HG03175 (cell line): ENCODE data around the gene TTLL11.

Source experiments
- ATAC-seq: cut with Tn5 transposase; IDR thresholded peaks from one replicate; pipeline ENCODE4 v1.9.1; 2021; ENCODE audit warnings: mild to moderate bottlenecking, moderate library complexity; ENCODE audit not compliant: unreplicated experiment

TTLL11 gene

DNA sequence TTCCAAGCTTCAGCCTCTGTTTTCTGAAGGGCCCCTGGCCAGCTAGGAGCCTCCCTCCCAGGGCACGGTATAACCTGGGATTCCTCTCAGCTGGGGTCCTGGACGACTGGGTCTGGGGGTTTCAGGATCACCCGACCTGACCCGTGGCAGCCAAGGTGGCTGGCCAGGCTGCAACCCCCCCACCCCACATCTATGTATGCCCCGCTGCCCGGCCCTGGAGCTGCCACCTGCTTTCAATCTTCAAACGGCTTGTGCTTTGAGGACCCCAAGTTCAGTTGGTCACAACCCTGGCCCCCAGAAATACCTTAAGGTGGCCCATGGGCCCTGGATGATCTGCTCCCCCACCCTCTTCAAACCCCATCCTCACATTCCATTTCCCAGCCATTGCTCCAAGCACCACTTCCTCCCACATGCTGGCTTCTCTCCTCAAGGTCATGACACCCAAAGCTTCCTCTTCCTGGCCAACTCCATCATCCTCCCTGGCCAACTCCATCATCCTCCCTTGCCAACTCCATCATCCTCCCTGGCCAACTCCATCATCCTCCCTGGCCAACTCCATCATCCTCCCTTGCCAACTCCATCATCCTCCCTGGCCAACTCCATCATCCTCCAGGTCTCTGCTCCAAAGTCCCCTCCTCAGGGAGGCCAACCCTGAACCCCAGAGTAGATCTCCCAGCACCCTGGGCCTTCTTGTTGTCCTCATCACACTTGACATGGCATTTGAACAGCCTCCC, 17.2 kb upstream of the TTLL11 start:
- ATAC-seq: no peak

DNA sequence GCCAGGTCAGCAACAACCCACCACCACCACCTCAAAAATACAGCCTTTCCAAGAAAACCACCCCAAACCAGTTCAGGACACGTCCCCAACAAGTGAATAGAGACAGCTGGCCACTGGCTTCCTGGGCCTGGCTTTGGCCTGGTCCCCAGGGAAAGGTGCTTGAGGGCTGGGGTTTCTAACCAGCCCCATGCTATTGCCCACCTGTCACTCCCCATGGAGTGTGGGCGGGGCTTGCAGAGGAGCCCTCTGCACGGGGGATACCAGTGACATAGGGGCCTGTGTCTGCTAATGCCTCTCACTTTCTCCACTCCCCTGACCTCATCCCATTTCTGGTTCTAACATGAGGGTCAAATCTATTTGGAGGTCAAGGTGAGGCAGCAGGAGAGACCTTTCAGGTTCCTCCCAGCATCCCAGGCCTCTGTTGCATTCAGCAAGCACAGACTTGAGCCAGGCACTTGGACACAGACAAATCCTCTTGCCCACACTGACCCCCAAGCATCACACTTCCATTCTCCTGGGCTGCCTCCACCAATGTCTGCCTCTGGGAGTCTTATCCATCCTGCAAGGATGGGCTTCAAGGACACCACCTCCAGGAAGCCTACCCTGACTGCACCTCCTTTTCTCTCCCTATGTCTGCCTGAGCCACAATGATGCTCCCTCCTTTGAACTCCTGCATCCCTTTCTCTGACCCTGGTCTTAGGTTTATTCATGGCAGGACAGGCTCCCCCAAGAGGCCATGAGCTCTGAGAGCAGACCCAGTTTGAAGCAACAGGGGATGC, 16.1 kb upstream of the TTLL11 start:
- ATAC-seq: no peak

DNA sequence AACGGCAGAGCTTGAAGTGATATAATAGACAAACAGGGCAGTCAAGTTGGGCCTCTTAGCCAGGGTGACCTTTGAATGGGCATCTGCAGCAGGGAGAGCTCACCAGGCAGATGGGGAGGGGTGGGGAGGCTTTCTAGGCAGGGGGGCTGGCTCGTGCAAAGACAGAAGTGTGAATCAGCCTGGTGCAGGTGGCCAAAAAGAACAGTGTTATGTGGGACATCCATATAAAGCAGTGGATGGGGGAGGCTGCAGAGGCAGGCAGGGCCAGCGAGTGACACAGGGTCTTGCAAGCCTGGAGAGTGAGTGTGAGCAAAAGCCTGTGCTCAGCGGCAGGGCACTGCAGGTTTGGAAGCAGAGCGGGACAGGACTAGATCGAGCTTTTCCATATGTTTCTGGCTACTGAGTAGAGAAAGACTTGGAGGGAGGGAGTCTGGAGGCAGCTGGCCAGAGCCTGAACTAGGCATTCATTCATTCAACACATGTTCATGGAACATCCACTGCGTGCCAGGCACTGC, 14.2 kb upstream of the TTLL11 start:
- ATAC-seq: no peak

DNA sequence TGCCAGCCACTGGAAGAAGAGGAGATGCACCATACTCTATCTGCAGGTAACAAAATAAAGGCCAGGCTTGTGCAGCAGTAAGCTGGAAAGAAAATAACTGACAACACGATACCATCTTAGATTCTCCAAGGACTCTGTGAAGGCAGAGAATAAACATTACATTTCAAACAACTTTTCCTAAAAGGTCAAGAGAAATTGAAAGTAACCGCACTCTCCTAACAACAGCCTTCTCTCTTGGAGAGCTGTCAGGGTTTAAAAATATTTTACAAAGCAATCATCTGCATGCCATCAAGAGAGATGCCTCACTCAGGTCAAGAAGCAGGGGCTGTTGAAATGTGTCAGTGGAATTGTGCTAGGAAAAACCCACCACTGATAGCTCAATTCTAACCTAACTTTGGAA, 13.5 kb upstream of the TTLL11 start:
- ATAC-seq: no peak

DNA sequence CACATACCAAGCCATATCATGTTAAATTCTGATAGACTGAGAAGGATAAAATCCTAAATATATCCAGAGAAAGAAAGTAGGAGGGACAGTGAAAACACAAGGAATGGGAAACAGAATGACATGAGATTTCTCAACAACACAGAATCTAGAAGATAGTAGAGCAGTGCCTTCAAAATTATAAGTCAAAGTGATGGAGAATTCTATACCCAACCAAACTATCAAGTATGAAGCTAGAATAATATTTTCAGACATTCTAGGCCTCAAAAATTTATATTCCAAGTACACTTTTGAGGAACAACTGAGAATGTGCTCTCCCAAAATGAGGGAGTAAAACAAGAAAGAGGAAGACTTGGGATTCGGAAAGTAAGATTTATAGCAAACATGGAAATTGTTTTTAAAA, 10.9 kb upstream of the TTLL11 start:
- ATAC-seq: no peak

DNA sequence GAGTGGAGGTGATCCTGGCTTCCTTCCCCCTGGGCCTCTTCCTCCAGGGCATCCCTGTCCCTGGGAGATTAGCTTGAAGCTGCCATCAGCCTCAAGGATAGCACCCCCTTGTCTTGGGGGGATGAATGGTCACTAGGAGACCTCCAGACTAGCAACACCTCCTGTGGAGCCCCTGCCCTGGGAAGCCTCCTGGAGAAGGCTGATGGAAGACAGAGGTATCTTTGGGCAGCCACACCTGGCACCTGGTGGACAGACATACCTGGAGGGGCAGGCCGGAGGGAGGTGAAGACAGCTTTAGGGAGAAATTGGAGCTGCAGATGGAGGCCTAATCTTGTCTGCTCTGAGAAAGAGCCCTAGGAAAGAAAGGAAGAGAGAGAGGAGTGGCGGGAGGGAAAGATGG, 9.0 kb upstream of the TTLL11 start:
- no peak for ATAC-seq

DNA sequence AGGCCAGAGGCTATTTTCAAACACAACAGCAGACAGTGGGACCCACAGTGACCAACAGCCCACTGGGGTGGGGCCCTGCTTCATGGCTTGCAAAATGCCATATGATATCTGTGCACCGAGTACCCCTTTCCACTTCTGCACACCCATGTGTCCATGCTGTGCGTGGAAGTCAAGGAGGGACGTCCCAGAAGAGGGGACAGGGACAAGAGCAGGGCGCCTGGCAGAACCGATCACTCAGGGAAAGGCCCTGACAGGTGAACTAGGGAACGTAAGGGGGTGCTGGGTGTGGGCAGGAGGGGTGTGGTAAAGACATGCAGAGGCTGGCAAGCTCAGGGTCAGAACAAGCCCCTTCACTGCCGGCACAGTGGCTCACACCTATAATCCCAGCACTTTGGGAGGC, 7.6 kb upstream of the TTLL11 start:
- no peak for ATAC-seq

DNA sequence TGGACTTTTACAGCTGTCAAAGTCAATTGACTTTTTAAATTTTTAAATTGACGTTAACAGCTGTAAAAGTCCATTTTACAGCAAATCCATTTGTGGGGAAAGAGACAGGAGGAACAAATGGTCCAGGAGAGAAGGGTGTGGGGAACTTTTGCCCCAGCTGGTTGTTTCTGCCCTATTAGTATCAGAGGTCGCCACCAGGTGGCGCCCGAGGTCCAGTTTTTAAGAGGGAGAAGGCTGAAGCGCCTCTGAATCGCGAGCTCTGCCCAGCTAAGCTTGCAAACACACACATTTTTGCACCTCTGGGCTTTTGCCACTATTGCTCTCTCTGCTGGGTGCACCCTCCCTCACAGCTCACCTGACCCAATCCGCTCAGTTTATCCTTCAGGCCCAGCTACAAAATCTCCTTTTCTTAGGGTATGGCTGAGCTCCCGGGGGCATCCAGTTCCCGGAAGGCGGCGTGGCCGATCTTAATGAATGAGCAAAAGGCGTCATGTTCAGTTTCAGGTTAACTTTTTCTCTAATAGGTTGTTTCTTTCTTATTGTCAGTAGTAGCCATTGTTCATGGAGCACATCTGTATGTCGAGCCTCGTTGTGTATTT, 6.3 kb upstream of the TTLL11 start:
- no peak for ATAC-seq

DNA sequence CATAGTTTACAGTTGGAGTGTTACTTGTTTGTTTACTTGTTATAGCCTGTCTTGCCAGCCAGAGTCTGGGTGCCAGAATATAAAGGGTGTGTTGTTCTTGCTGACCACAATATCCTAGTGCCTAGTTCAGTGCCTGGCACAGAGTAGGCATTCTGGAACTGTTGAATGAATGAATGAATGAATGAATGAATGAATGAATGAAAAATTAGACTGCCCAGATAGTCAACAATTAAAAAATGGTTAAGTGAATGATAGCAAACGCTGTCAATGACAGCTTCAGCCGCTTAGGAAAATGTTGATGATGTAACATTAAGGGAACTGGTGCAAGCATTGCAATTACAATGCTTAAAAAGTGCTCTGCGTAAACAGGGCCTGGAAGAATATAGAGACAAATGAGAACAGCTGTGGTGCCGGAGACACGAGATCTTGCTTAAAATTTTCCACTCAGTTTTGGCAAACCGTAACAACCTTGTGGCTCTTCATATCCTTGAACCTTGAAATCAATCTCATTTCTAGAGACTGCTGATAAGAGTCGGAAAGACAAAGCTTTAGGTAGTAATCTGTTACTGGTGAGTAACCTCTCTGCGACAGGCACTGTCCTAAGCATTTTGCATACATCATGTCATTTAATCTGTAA, 4.7 kb upstream of the TTLL11 start:
- no peak for ATAC-seq

DNA sequence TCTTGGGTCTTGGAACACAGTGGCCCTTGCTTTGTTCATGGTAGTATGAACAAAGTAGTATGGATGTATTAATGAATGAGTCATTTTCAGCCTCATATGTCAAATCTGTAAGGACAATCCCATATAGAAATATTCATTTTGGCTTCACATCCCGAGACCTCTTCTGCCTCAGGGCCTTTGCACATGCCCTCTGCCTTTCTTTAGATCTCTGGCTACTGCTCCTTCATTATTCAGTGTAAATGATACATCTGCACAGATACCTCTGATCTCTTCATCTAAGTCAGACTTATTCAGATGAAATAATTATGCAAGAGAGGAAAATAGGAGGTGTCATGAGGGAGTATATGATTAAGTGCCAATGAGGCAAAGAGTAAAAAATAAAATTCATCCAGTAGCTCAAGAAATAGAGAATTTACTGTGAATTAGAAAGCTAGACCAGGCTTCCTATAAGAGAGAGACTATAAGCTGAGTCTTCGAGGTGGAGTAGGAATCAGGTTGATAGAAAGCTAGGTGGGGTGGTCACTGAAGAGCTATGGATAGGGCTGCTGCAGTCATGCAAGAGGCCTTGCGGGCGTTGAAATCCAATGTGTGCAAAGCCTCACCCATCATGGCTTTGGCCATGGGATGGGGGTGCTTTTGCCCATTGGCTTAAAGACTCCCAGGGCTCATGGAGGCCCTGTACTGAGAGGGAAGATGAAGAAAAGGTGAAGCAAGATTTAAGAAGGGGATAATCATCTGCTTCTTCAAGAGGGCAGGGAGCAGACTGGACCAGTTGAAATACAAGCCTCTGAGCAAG, 3.7 kb upstream of the TTLL11 start:
- no peak for ATAC-seq

DNA sequence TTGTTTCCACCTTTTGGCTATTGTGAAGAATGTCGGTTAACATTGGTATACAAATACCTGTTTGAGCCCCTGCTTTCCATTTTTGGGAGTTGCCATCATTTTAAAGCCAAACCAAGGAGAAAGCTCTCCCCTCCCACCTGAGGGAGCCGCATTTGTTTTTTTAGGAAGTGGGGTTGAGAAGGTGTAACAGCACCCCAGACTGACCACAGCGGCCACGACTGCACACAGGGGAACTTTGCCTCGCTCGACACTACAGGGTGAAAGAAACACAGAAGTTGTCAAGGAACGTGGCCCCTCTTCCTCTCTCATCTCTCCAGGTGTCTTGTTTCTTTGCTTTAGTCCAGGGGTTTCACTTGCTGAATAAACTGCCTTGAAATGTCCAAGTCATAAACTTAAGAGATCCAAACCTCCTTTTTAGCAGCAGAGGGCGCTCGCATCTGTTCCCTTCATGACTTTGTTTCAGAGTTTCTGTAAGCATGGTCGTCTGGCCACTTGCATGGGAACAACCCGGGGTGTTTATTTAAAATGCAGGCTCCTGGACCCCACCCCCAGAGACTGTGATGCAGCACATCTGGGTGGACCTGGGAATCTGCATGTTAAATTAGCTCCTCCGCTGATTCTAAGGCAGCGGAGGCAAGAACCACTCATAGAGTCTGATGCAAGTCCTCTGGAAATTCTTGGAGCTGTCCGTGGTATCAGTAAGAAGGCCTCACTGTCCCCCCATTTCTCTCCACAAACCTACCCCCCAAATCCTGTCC, 2.1 kb upstream of the TTLL11 start:
- ATAC-seq: no peak

DNA sequence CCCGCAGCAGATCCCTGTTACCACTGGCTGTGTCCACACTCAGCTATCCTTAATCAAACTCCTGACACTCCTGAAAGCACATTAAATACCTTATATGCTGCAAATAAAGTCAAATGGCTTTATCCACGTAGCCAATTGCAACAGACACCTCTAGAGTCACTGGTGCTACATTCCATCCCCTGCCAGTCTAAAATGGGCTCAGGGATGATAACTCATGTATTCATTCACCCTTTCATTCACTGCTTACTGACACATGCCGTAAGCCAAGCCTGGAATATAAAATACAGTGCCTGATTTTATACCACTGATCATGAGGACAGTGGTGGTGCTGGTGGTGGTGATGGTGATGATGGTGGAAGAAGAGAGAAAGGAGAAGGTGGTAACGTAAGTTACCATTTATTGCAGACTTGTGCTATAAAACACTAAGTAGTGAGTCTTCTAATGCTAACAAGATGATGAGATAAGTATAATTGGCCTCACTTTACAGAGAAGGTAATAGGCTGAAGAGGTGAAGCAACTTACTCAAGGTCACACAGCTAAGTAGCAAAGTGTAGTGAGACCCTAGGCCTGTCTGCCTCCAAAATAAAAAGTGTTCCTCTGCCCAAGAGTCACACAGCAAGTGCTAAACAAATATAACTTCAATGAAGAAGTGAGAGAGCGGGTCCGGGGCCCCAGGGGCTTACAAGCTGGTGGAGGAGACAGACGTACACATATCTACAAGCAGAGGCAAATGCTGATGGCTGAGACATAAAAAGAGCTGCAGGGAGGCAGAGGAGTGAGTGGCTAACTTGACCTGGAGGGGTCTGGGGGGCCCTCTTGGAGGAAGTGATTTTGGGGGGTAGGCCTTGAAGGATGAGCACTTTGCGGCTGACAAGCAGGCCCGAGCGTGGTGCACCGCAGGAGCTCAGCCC, 1.2 kb downstream of the TTLL11 start:
- ATAC-seq: no peak

DNA sequence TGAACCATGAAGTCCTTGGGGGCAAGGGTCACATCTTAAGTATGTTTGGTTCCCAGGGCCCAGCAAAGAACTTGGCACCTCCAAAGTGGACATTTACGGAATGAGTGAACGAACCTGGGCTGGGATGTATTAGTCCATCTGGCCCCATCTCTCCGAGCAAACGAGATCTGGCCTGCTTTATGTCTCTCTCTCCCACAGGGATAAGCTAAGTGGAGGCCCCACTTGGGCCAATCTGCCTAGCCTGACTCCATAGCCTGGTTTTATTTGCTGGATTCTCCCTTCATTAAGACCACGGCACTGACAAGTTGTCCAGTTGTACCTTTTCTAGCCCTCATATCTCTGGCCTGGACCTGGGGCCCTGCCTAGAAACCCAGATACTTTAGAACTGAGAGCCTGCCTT, 2.1 kb downstream of the TTLL11 start:
- ATAC-seq: no peak

DNA sequence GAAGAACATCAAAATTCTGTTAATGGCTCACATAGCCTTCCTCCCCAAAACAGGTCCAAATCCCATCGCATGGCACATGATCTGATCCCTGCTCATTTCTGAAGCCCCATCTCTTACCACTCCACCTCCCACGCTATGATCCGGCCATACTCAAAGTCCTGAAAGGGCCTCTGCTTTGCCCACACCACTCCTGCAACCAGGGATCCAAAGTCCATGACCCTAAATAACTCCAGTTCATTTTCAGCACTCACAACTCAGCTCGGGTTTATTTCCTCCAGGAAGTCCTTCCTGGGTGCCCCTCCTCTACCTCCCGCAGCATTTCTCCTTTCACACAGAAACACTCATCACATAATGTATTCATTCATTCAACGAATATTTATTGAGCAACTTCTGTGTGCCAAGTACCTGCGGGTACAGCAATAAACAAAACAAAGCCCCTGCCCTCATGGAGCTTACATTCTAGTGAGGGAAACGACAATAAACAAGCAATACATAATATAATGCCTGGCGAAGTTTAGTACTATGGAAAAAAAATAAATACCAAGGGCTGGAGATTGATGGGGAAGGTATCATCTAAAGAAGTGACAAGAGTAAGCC, 2.7 kb downstream of the TTLL11 start:
- no peak for ATAC-seq

DNA sequence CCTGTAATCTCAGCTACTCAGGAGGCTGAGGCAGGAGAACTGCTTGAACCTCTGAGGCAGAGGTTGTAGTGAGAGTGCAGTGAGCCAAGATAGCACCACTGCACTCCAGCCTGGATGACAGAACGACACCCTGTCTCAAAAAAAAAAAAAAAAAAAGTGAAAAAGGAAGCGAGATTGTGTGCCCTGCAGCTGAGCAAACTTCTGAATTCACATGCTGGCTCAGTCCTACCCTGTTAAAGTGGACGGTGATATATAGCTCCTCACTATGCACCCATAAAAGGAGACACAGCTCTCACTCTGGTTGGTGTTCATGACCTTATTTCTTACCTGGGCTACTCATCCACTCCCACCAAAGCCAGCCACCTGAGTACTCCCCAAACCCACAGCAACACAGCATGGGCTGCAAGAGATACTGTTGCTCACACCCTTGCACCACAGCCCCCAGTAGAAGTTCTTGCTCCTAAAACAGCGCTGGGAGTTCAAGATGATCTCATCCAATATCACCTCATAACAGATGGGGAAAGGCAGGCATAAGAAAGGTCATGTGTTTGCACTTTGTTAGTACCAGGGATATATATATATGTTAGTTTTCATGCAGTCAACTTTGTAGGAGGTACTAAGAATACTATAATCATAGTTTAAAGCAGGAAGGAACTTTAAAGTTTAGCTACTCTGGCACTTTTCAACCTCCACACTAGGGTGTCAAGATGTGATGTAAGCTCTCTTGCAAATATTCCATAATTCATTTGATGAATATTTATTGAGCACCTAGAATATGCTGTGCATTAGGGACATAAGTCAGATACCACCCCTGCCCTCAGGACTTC, 4.0 kb downstream of the TTLL11 start:
- ATAC-seq: no peak

DNA sequence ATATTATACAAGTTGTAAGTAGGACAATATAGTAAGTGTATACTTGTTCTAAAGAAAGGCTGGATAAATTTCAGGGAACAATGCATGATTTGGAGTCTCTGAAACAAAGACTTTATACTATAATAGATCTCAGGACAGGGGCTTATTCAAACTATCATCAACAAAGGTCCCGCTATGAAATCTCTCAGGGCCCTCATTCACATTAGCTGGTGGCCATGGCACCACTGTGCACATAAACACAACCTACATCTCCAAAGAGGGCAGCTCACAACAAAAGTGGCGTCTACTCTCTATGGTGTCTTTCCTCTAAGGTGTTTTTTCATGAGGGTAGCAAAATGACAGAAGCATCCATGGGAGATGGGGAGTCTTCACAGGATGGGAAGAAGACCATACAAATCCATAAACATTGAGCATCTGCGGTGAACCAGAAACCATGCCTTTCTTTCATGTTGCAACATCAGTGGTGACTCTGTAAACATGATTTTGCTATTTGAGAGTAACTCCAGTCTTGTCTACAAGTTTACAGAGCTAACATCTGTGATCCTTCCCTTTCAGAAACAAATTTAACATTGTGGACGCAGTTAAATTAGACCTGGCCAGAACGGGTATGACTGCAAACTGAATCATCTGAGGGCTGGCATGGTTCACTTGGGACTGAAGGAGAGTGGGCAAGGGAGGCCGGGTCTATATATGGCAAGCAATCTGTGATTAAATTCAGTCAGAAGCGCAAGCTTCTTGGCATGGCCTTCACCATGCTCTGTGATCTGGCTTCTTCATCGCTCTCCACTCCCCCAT, 5.5 kb downstream of the TTLL11 start:
- ATAC-seq: no peak

DNA sequence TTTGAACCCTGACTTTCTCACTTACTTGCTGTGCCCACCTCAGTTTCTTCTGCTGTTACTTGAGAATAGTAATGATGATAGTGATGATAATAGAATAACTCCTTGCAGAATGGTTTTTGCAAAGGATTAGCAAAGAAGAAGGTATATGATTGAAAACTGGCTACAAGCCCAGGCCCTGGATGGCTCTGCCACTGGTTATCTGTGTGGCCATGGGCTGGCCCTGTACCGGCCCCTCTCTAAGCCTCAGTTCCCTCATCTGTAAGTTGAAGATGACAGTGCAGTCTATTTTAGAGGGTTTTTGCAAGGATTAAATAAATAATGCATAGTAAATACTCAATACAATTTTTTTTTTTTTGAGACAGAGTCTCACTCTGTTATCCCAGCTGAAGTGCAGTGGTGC, 6.2 kb downstream of the TTLL11 start:
- no peak for ATAC-seq
